ENCODE measurements around the gene SRSF5.

DNA sequence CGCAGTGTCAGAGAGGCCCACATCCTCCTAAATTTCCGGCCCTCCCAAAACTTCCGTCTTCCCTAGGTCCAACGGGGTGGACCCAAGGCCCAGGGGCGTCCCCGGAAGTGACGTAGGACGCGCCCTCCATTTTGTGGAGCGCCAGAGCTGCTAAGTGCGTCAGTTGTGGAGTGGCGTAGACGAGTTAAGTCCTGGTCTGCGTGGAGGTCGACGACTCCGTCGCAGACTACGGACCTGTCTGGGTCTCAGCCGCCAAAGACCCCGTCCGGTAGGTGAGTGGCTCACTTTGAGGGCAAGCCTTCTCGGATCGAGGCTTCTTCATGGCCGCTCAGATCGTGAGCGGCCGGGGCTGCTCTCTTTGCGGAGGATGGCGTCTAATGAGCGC lies at the start of gene SRSF5:
- no peak for TF ChIP-seq IRF2 (CRISPR knock-in tag; IDR thresholded peaks at IDR 0.05; ENCODE audit: borderline replicate concordance, low read depth)
- TF ChIP-seq, protein P1, sequence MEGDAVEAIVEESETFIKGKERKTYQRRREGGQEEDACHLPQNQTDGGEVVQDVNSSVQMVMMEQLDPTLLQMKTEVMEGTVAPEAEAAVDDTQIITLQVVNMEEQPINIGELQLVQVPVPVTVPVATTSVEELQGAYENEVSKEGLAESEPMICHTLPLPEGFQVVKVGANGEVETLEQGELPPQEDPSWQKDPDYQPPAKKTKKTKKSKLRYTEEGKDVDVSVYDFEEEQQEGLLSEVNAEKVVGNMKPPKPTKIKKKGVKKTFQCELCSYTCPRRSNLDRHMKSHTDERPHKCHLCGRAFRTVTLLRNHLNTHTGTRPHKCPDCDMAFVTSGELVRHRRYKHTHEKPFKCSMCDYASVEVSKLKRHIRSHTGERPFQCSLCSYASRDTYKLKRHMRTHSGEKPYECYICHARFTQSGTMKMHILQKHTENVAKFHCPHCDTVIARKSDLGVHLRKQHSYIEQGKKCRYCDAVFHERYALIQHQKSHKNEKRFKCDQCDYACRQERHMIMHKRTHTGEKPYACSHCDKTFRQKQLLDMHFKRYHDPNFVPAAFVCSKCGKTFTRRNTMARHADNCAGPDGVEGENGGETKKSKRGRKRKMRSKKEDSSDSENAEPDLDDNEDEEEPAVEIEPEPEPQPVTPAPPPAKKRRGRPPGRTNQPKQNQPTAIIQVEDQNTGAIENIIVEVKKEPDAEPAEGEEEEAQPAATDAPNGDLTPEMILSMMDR (IDR thresholded peaks at IDR 0.05), result no peak
- no peak for TF ChIP-seq TCF7 (CRISPR knock-in tag; IDR thresholded peaks at IDR 0.05; ENCODE audit: low read depth)
- no peak for TF ChIP-seq ZNF232 (CRISPR knock-in tag; IDR thresholded peaks at IDR 0.05)
- TF ChIP-seq ETV6 (CRISPR knock-in tag; IDR thresholded peaks at IDR 0.05), result peak; percentile 86
- TF ChIP-seq NR1H2 (CRISPR knock-in tag; IDR thresholded peaks at IDR 0.05), result no peak
- TF ChIP-seq FOXJ3 (CRISPR knock-in tag; IDR thresholded peaks at IDR 0.05; ENCODE audit: borderline replicate concordance), result no peak
- TF ChIP-seq ESRRA (CRISPR knock-in tag; IDR thresholded peaks at IDR 0.05; ENCODE audit: borderline replicate concordance), result peak; percentile 76; the same call in 1 of the 2 replicates
- no peak for TF ChIP-seq CREB1 (CRISPR knock-in tag; IDR thresholded peaks at IDR 0.05)
- TF ChIP-seq, protein P2, sequence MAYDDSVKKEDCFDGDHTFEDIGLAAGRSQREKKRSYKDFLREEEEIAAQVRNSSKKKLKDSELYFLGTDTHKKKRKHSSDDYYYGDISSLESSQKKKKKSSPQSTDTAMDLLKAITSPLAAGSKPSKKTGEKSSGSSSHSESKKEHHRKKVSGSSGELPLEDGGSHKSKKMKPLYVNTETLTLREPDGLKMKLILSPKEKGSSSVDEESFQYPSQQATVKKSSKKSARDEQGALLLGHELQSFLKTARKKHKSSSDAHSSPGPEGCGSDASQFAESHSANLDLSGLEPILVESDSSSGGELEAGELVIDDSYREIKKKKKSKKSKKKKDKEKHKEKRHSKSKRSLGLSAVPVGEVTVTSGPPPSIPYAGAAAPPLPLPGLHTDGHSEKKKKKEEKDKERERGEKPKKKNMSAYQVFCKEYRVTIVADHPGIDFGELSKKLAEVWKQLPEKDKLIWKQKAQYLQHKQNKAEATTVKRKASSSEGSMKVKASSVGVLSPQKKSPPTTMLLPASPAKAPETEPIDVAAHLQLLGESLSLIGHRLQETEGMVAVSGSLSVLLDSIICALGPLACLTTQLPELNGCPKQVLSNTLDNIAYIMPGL (CRISPR knock-in tag; IDR thresholded peaks at IDR 0.05), result no peak; the same call in 1 of the 2 replicates
- TF ChIP-seq, protein P3, sequence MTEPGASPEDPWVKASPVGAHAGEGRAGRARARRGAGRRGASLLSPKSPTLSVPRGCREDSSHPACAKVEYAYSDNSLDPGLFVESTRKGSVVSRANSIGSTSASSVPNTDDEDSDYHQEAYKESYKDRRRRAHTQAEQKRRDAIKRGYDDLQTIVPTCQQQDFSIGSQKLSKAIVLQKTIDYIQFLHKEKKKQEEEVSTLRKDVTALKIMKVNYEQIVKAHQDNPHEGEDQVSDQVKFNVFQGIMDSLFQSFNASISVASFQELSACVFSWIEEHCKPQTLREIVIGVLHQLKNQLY (CRISPR knock-in tag; IDR thresholded peaks at IDR 0.05), result no peak
- 0 out of 2 replicates have a peak, but pooled peaks have one; percentile 46 for TF ChIP-seq PRRX2 (CRISPR knock-in tag; IDR thresholded peaks at IDR 0.05)
- no peak for TF ChIP-seq SMAD3 (CRISPR knock-in tag; IDR thresholded peaks at IDR 0.05; ENCODE audit: borderline replicate concordance)
- TF ChIP-seq, protein P4, sequence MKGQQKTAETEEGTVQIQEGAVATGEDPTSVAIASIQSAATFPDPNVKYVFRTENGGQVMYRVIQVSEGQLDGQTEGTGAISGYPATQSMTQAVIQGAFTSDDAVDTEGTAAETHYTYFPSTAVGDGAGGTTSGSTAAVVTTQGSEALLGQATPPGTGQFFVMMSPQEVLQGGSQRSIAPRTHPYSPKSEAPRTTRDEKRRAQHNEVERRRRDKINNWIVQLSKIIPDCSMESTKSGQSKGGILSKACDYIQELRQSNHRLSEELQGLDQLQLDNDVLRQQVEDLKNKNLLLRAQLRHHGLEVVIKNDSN (CRISPR knock-in tag; IDR thresholded peaks at IDR 0.05), result no peak
